Parathyroid adenoma (tissue), 2 donors: ENCODE measurements around the gene TSPYL4.

ENCODE experiments used
- H2AFZ ChIP-seq: fragments of 300-600 bp; sonication (generic); one replicate; pipeline ENCODE4 v1.7.0; 2017; ENCODE audit warnings: antibody characterized with exemption, mild to moderate bottlenecking
- H3K27ac ChIP-seq: fragments of 300-600 bp; sonication (generic); one replicate; pipeline ENCODE4 v1.7.0; 2017
- H3K27me3 ChIP-seq: fragments of 300-600 bp; sonication (generic); one replicate; pipeline ENCODE4 v1.7.0; 2017; ENCODE audit warnings: low read length; ENCODE audit not compliant: control insufficient read depth, insufficient read depth
- H3K36me3 ChIP-seq: fragments of 300-600 bp; sonication (generic); one replicate; pipeline ENCODE4 v1.7.0; 2017; ENCODE audit warnings: low read length; ENCODE audit not compliant: control insufficient read depth, insufficient read depth
- H3K4me1 ChIP-seq: fragments of 300-600 bp; sonication (generic); one replicate; pipeline ENCODE4 v1.7.0; 2017; ENCODE audit warnings: control low read depth
- H3K4me2 ChIP-seq: fragments of 300-600 bp; sonication (generic); one replicate; pipeline ENCODE4 v1.7.0; 2017; ENCODE audit warnings: low read length
- H3K4me3 ChIP-seq: fragments of 300-600 bp; sonication (generic); one replicate; pipeline ENCODE4 v1.7.0; 2017; ENCODE audit warnings: low read depth, low read length
- H3K79me2 ChIP-seq: fragments of 300-600 bp; sonication (generic); one replicate; pipeline ENCODE4 v1.7.0; 2017; ENCODE audit warnings: control low read depth
- H3K9ac ChIP-seq: fragments of 300-600 bp; sonication (generic); one replicate; pipeline ENCODE4 v1.7.0; 2017; ENCODE audit warnings: mild to moderate bottlenecking
- H3K9me3 ChIP-seq: fragments of 300-600 bp; sonication (generic); one replicate; pipeline ENCODE4 v1.7.0; 2017; ENCODE audit warnings: low read length; ENCODE audit not compliant: control insufficient read depth
- CTCF ChIP-seq: fragments of 300-600 bp; sonication (generic); IDR thresholded peaks from one replicate; pipeline ENCODE4 v1.7.0; 2017; ENCODE audit warnings: antibody characterized with exemption, mild to moderate bottlenecking
- donor health status: primary hyperparathyroidism.

TSPYL4 gene

GRCh38 chr6:116266803-116267202 lies 12.9 kb upstream of the TSPYL4 start:
- Histone ChIP-seq H3K9me3 (no peaks in the 10 kb centered on the region), H3K4me1 (no peaks in the 10 kb centered on the region), H3K36me3 (no peaks in the 10 kb centered on the region), H3K27me3 (no peaks in the 10 kb centered on the region), H3K9ac (no peak overlapping the region), H3K27ac (no peak overlapping the region), H2AFZ (no peak overlapping the region), H3K4me2 (no peak overlapping the region), H3K4me3 (no peak overlapping the region), H3K79me2 (peaks cover 9% of the 10 kb centered on the region)
- TF ChIP-seq CTCF: no peak

- Histone ChIP-seq H3K79me2 (peaks cover 22% of the 10 kb centered on the region), H3K36me3 (no peaks in the 10 kb centered on the region), H3K27ac (no peak overlapping the region), H2AFZ (no peak overlapping the region), H3K4me2 (no peak overlapping the region), H3K9me3 (no peaks in the 10 kb centered on the region), H3K4me1 (no peaks in the 10 kb centered on the region), H3K4me3 (no peak overlapping the region), H3K9ac (no peak overlapping the region), H3K27me3 (no peaks in the 10 kb centered on the region)
- TF ChIP-seq CTCF: no peak
These were observed 11.4 kb upstream of the TSPYL4 start for GRCh38 chr6:116265041-116265829.

- H3K27me3 ChIP-seq: no peaks in the 10 kb centered on the region
- H3K27ac ChIP-seq: no peak overlapping the region
- H3K36me3 ChIP-seq: no peaks in the 10 kb centered on the region
- H3K79me2 ChIP-seq: peaks cover 24% of the 10 kb centered on the region
- H3K4me2 ChIP-seq: no peak overlapping the region
- H3K9me3 ChIP-seq: no peaks in the 10 kb centered on the region
- H3K4me1 ChIP-seq: no peaks in the 10 kb centered on the region
- no peak overlapping the region for H3K4me3 ChIP-seq
- H2AFZ ChIP-seq: no peak overlapping the region
- H3K9ac ChIP-seq: no peak overlapping the region
- TF ChIP-seq CTCF: no peak
These were observed 9.5 kb upstream of the TSPYL4 start for GRCh38 chr6:116263353-116263752.

- TF ChIP-seq CTCF: no peak
- Histone ChIP-seq H3K27ac (no peak overlapping the region), H3K27me3 (no peaks in the 10 kb centered on the region), H3K9me3 (no peaks in the 10 kb centered on the region), H3K9ac (no peak overlapping the region), H3K4me2 (no peak overlapping the region), H3K4me1 (peaks cover 9% of the 10 kb centered on the region), H3K79me2 (peaks cover 23% of the 10 kb centered on the region), H3K4me3 (no peak overlapping the region), H2AFZ (no peak overlapping the region), H3K36me3 (no peaks in the 10 kb centered on the region)
These were observed 4.6 kb upstream of the TSPYL4 start for GRCh38 chr6:116258520-116258919.

- peaks cover 36% of the 10 kb centered on the region for H3K79me2 ChIP-seq
These were observed 2.8 kb upstream of the TSPYL4 start for GRCh38 chr6:116256694-116257093.

More at GRCh38 chr6:116256694-116257093, 2.8 kb upstream of the TSPYL4 start:
- TF ChIP-seq CTCF: no peak
- H3K4me3 ChIP-seq: no peak overlapping the region
- peaks cover 21% of the 10 kb centered on the region for H3K4me1 ChIP-seq
- no peak overlapping the region for H3K9ac ChIP-seq
- H3K9me3 ChIP-seq: no peaks in the 10 kb centered on the region
- no peaks in the 10 kb centered on the region for H3K27me3 ChIP-seq
- no peak overlapping the region for H3K27ac ChIP-seq
- no peak overlapping the region for H2AFZ ChIP-seq
- no peaks in the 10 kb centered on the region for H3K36me3 ChIP-seq
- no peak overlapping the region for H3K4me2 ChIP-seq
